Measurements from ENCODE around the gene CITED1. TPM values are rescaled to one million over a fixed set of nuclear protein-coding genes. Genes with fewer than 3 reads are reported as not detected.

Gene CITED1
- total and polyA plus RNA-seq, 2 of the 13 experiments (the other 11 are each of a cell fraction or from before 2014, with no cell fraction given): 0.09 TPM; not detected in 1

DNA sequence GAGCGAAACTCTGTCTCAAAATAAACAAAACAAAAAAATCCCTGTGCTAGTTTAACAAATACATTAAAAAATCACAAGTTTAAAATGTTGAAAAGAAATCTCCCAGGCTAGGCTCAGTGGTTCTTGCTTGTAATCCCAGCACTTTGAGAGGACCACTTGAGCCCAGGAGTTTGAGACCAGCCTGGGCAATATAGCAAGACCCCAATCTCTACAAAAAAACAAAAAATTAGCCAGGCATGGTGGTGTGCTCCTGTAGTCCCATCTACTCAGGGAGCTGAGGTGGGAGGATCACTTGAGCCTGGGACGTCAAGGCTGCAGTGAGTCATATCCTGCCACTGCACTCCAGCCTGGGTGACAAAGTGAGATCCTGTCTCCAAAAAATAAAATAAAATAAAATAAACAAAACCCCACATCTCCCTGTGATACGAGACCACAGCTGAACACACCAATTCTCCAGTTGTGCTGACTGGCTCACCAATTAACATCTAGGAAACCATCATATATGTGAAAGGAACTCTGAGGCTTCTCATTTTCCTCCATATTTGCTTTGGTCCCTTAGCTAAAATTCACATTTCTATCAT is 36.0 kb downstream of the CITED1 start:
- Histone ChIP-seq H3K9me3 (ENCODE audit: low read length) (no peaks in the 10 kb centered on the region), H3K27ac (ENCODE audit: extremely low read length, insufficient read depth, low read length) (no peak overlapping the region), H3K4me2 (ENCODE audit: low read depth, low read length) (no peak overlapping the region), H3K79me2 (ENCODE audit: insufficient read depth, low read length) (peaks cover 6% of the 10 kb centered on the region), H4K20me1 (ENCODE audit: insufficient read depth, low read length) (peaks cover 20% of the 10 kb centered on the region; the same call in 1 of the 2 replicates), H3K27me3 (ENCODE audit: control insufficient read depth in 1 of 2, insufficient read depth in 2 of 2, low read length in 2 of 2) (no peaks in the 10 kb centered on the region), H2AFZ (ENCODE audit: low read length) (no peak overlapping the region), H3K36me3 (replicated peaks in 1 of 2; ENCODE audit: control insufficient read depth in 1 of 2, insufficient read depth in 2 of 2, low read length in 2 of 2) (peaks cover 2 to 32% of the 10 kb centered on the region in 2 experiments), H3K9ac (ENCODE audit: insufficient read depth, low read depth, low read length) (no peak overlapping the region), H3K4me3 (replicated peaks in 1 of 3; ENCODE audit: insufficient read depth in 1 of 3, low read depth in 2 of 3, low read length in 3 of 3) (no peak overlapping the region), H3K4me1 (ENCODE audit: insufficient read depth, low read length) (peaks cover 21% of the 10 kb centered on the region)
- FAIRE-seq (no peak), DNase-seq (ENCODE audit: low spot score) (no peak), ATAC-seq (no peak)
- 100% methylated on average over 3 of the region's 3 CpGs for WGBS (ENCODE audit: low lambda C conversion rate)
- in situ Hi-C loops (cut with HindIII; ENCODE audit: extremely low pct_ligation_motif_present, low pct_unique_long_range_greater_than_20kb): no loop called here
- POLR2A ChIA-PET: no interaction called here
- no TSS peak for BruUV-seq (replicated peaks)
- CTCF ChIA-PET (ENCODE audit: low intra/inter-chr PET ratio, low total read pairs): no interaction called here
- intact Hi-C loops (cut with micrococcal nuclease; ENCODE audit: unreplicated experiment): no loop called here
- TF ChIP-seq POLR2G (IDR thresholded peaks at IDR 0.05; ENCODE audit: low read depth, low read length): peak; percentile 26; the same call in 1 of the 2 replicates
- no peak for TF ChIP-seq SALL1 (CRISPR knock-in tag; IDR thresholded peaks at IDR 0.05)
- no peak for TF ChIP-seq RXRA (CRISPR knock-in tag; IDR thresholded peaks at IDR 0.05)
- TF ChIP-seq, protein P1, sequence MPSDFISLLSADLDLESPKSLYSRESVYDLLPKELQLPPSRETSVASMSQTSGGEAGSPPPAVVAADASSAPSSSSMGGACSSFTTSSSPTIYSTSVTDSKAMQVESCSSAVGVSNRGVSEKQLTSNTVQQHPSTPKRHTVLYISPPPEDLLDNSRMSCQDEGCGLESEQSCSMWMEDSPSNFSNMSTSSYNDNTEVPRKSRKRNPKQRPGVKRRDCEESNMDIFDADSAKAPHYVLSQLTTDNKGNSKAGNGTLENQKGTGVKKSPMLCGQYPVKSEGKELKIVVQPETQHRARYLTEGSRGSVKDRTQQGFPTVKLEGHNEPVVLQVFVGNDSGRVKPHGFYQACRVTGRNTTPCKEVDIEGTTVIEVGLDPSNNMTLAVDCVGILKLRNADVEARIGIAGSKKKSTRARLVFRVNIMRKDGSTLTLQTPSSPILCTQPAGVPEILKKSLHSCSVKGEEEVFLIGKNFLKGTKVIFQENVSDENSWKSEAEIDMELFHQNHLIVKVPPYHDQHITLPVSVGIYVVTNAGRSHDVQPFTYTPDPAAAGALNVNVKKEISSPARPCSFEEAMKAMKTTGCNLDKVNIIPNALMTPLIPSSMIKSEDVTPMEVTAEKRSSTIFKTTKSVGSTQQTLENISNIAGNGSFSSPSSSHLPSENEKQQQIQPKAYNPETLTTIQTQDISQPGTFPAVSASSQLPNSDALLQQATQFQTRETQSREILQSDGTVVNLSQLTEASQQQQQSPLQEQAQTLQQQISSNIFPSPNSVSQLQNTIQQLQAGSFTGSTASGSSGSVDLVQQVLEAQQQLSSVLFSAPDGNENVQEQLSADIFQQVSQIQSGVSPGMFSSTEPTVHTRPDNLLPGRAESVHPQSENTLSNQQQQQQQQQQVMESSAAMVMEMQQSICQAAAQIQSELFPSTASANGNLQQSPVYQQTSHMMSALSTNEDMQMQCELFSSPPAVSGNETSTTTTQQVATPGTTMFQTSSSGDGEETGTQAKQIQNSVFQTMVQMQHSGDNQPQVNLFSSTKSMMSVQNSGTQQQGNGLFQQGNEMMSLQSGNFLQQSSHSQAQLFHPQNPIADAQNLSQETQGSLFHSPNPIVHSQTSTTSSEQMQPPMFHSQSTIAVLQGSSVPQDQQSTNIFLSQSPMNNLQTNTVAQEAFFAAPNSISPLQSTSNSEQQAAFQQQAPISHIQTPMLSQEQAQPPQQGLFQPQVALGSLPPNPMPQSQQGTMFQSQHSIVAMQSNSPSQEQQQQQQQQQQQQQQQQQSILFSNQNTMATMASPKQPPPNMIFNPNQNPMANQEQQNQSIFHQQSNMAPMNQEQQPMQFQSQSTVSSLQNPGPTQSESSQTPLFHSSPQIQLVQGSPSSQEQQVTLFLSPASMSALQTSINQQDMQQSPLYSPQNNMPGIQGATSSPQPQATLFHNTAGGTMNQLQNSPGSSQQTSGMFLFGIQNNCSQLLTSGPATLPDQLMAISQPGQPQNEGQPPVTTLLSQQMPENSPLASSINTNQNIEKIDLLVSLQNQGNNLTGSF (CRISPR knock-in tag; IDR thresholded peaks at IDR 0.05): no peak
- no peak for TF ChIP-seq ZZZ3 (CRISPR knock-in tag; IDR thresholded peaks at IDR 0.05; ENCODE audit: borderline replicate concordance)
- no peak for TF ChIP-seq ZFP62 (CRISPR knock-in tag; IDR thresholded peaks at IDR 0.05)
- TF ChIP-seq, protein P2, sequence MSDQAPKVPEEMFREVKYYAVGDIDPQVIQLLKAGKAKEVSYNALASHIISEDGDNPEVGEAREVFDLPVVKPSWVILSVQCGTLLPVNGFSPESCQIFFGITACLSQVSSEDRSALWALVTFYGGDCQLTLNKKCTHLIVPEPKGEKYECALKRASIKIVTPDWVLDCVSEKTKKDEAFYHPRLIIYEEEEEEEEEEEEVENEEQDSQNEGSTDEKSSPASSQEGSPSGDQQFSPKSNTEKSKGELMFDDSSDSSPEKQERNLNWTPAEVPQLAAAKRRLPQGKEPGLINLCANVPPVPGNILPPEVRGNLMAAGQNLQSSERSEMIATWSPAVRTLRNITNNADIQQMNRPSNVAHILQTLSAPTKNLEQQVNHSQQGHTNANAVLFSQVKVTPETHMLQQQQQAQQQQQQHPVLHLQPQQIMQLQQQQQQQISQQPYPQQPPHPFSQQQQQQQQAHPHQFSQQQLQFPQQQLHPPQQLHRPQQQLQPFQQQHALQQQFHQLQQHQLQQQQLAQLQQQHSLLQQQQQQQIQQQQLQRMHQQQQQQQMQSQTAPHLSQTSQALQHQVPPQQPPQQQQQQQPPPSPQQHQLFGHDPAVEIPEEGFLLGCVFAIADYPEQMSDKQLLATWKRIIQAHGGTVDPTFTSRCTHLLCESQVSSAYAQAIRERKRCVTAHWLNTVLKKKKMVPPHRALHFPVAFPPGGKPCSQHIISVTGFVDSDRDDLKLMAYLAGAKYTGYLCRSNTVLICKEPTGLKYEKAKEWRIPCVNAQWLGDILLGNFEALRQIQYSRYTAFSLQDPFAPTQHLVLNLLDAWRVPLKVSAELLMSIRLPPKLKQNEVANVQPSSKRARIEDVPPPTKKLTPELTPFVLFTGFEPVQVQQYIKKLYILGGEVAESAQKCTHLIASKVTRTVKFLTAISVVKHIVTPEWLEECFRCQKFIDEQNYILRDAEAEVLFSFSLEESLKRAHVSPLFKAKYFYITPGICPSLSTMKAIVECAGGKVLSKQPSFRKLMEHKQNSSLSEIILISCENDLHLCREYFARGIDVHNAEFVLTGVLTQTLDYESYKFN (CRISPR knock-in tag; conservative IDR thresholded peaks at IDR 0.05): no peak
- TF ChIP-seq KLF6 (CRISPR knock-in tag; IDR thresholded peaks at IDR 0.05): no peak
- no peak for TF ChIP-seq PAF1 (CRISPR knock-in tag; IDR thresholded peaks at IDR 0.05)
- no peak for TF ChIP-seq IKZF4 (CRISPR knock-in tag; IDR thresholded peaks at IDR 0.05; ENCODE audit: borderline replicate concordance, low read depth, not compliant biosample characterization)
- TF ChIP-seq SP4 (CRISPR knock-in tag; IDR thresholded peaks at IDR 0.05): no peak
- TF ChIP-seq, protein P3, sequence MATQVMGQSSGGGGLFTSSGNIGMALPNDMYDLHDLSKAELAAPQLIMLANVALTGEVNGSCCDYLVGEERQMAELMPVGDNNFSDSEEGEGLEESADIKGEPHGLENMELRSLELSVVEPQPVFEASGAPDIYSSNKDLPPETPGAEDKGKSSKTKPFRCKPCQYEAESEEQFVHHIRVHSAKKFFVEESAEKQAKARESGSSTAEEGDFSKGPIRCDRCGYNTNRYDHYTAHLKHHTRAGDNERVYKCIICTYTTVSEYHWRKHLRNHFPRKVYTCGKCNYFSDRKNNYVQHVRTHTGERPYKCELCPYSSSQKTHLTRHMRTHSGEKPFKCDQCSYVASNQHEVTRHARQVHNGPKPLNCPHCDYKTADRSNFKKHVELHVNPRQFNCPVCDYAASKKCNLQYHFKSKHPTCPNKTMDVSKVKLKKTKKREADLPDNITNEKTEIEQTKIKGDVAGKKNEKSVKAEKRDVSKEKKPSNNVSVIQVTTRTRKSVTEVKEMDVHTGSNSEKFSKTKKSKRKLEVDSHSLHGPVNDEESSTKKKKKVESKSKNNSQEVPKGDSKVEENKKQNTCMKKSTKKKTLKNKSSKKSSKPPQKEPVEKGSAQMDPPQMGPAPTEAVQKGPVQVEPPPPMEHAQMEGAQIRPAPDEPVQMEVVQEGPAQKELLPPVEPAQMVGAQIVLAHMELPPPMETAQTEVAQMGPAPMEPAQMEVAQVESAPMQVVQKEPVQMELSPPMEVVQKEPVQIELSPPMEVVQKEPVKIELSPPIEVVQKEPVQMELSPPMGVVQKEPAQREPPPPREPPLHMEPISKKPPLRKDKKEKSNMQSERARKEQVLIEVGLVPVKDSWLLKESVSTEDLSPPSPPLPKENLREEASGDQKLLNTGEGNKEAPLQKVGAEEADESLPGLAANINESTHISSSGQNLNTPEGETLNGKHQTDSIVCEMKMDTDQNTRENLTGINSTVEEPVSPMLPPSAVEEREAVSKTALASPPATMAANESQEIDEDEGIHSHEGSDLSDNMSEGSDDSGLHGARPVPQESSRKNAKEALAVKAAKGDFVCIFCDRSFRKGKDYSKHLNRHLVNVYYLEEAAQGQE (IDR thresholded peaks at IDR 0.05; ENCODE audit: borderline replicate concordance in 1 of 2, low read depth in 1 of 2, low read length in 2 of 2): no peak
